GM12874 (cell line): Measurements from ENCODE around the gene DNAI7.

Experiments used
- TF ChIP-seq, protein P1 (sequence below): IDR thresholded peaks from 2 replicates; pipeline ENCODE4 v1.5.1; 2011; ENCODE audit warnings: low read depth, mild to moderate bottlenecking, control low read depth, low read length, moderate library complexity; ENCODE audit not compliant: insufficient read depth

The DNAI7 gene

DNA sequence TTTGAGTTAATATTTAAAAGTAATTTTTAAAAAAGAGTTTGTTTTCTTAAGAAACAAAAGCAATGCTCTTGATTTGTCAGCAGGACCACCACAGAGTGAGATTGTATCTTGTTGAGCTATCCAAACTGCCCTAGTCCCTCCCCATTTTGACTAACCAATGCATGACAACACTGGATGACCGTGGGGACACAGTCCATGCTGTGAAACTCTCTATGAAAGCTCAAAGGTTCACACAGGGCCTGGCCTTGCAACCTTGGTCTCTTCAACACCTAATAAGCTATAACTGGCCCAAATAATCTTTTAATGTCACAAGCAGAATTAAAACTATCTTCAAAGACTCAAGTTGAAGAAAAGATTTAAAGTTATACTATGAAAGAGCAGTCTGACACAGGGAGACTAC, 13.6 kb upstream of the DNAI7 start:
- TF ChIP-seq, protein P1, sequence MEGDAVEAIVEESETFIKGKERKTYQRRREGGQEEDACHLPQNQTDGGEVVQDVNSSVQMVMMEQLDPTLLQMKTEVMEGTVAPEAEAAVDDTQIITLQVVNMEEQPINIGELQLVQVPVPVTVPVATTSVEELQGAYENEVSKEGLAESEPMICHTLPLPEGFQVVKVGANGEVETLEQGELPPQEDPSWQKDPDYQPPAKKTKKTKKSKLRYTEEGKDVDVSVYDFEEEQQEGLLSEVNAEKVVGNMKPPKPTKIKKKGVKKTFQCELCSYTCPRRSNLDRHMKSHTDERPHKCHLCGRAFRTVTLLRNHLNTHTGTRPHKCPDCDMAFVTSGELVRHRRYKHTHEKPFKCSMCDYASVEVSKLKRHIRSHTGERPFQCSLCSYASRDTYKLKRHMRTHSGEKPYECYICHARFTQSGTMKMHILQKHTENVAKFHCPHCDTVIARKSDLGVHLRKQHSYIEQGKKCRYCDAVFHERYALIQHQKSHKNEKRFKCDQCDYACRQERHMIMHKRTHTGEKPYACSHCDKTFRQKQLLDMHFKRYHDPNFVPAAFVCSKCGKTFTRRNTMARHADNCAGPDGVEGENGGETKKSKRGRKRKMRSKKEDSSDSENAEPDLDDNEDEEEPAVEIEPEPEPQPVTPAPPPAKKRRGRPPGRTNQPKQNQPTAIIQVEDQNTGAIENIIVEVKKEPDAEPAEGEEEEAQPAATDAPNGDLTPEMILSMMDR = no peak

DNA sequence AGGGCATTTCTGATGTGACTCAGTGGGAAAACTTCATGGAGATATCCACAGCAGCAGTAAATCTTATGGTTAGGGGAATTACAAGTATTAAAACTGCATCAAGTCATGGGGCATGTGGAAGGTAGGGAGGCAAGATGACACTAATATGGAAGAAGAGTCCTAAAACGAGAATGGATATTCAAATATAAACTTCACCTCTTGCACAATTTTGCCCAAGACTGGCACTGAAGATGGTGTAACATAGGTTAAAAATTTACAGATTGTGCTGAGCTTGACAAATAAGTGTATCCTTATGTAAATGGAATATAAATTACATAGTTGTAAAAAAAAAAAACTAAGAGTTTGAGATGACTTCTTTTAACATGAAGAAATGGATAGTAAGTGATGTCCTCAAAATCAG, 12.9 kb upstream of the DNAI7 start:
- TF ChIP-seq, protein P1 = no peak

DNA sequence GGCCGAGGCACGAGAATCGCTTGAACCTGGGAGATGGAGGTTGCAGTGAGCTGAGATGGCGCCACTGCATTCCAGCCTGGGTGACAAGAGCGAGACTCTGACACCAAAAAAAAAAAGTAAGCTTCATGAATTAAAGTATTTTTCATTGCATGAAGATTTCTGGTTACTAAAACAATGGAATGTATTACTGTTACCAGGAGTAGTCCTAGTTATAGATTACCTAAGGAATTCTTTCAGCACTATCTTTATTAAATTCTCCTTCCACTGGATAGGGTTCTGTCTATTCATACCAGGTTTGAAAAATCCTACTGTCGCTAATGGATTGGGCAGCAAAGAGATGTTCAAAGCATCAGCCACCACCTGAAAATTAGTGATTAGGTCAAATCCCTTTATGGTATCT, 12.5 kb upstream of the DNAI7 start:
- TF ChIP-seq, protein P1 = no peak

DNA sequence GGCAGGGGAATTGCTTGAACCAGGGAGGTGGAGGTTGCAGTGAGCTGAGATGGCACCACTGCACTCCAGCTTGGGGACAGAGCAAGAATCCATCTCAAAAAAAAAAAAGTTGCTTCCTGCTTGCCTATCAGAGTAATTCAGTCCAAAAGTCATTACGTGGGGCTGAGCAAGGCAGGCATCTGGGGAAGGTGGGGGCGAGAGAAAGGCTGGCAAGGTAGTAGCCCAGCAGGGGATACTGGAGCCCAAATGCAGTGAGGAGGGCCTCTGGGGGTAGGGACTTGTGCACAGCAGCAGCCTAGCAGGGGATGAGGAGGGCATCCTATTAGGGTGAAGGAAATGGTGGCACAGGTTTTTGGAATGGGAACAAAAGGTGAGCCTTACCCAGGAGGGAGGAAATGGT, 7.2 kb upstream of the DNAI7 start:
- TF ChIP-seq, protein P1 = no peak

DNA sequence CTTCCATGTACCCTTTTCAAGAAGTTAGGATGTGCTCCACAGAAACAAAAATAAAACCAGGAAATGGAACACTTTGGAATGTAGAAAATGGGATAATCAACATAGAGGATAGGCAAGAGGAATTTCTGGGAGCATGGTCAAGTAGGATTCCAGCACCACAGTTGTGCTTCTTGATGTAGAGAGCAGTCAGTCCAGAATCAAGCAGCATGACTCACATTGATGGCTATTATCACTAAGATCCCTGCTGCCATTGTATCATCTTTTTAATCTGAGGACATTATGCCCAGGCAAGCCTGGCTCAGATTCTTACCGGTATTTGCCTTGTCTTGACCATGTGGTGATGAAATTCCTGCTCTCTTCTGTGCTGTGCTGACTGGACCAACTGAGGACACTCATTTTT, 5.7 kb upstream of the DNAI7 start:
- TF ChIP-seq, protein P1 = no peak

DNA sequence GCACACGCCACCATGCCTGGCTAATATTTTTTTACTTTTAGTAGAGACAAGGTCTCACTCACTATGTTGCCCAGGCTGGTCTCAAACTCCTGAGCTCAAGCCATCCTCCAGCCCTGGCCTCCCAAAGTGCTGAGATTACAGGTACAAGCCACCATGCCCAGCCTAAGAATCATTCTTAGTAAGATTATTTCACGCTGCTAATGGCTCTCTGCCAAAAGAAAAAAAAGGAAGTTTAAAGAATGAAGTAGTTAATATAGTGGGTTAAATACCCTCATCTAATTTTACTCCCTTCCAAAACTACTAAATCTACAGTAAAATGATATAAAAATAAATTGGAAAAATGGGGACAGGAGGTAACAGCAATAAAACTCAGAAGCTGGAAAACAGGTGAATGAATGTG, 2.6 kb upstream of the DNAI7 start:
- TF ChIP-seq, protein P1 = no peak

DNA sequence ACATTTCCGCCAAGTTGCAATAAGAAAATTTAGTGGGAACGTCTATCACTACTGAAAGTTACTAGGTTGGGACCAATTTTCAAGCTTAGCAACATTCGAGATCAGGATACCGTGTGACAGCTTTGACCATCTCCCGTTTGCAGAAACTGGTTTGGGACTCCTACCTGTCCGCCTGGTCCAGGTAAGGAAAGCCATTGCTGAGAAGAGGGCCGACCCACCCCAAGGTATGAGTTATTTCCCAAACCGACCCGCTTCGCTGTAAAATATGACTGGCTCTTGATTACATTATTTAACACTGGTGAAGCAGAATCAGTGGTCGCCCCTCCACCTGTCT, 271 bp downstream of the DNAI7 start:
- TF ChIP-seq, protein P1 = no peak

DNA sequence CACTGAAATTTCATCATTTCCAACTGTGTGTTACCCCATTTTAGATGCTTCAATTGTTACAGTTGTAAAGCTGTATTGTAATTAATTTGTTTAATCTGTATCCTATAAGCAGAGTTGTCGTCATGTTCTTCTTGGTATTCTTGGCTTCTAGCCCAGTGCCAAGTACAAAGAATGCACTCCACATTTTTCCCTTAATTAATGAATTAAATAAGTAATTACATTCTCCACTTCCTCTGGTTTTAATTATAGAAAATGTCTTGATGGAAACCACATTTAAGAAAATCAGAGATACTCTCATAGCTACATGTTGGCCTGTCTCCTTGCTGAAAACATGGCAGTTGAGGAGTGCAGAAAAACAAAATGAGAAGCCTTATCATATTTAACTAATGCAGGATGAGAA, 746 bp downstream of the DNAI7 start:
- TF ChIP-seq, protein P1 = no peak
